HepG2 (cell line): ENCODE results near the gene CDH13. TPM values are rescaled to one million over a fixed set of nuclear protein-coding genes. Genes with fewer than 3 reads are reported as not detected.

Experiments used
- CENPX ChIP-seq: sonication (generic); formaldehyde crosslinking; IDR thresholded peaks from 2 replicates; pipeline ENCODE4 v1.9.0; 2021; ENCODE audit warnings: mild to moderate bottlenecking, missing genetic modification reagents, moderate library complexity
- EP300 ChIP-seq, 3 experiments: sonication (generic) in 1 of 3; formaldehyde crosslinking in 1 of 3; IDR thresholded peaks; 2 replicates each; pipeline versions ENCODE4 v1.5.1 to v1.6.1; 2011 to 2020; ENCODE audit warnings: low read depth in 2 of 3, low read length in 2 of 3, borderline replicate concordance in 1 of 3, improper control_type of control experiment in 1 of 3, mild to moderate bottlenecking in 1 of 3, missing genetic modification reagents in 1 of 3, moderate library complexity in 1 of 3
- GPBP1L1 ChIP-seq: sonication (generic); formaldehyde crosslinking; IDR thresholded peaks from 2 replicates; pipeline ENCODE4 v1.5.0; 2020; ENCODE audit warnings: mild to moderate bottlenecking, missing genetic modification reagents
- KAT8 ChIP-seq: IDR thresholded peaks from 2 replicates; pipeline ENCODE4 v1.6.1; 2016; ENCODE audit warnings: missing genetic modification reagents, missing compliant biosample characterization
- PHF5A ChIP-seq: IDR thresholded peaks from one replicate; pipeline ENCODE4 v1.6.1; 2018; ENCODE audit warnings: low read depth, missing genetic modification reagents; ENCODE audit not compliant: unreplicated experiment
- SOX13 ChIP-seq, 3 experiments: fragments of 450-650 bp in 1 of 3; sonication (generic) in 1 of 3; formaldehyde crosslinking in 1 of 3; IDR thresholded peaks in 2 of 3; conservative IDR thresholded peaks in 1 of 3; 2 replicates each; pipeline versions ENCODE4 v1.5.0 to v1.6.1; 2016 to 2020; ENCODE audit warnings: antibody characterized with exemption in 1 of 3, mild to moderate bottlenecking in 1 of 3, missing compliant biosample characterization in 1 of 3, missing genetic modification reagents in 1 of 3, moderate library complexity in 1 of 3
- SP5 ChIP-seq: IDR thresholded peaks from 2 replicates; pipeline ENCODE4 v1.6.1; 2016; ENCODE audit warnings: low read depth, borderline replicate concordance
- STAT5B ChIP-seq: sonication (generic); formaldehyde crosslinking; IDR thresholded peaks from 2 replicates; pipeline ENCODE4 v1.4.0; 2020; ENCODE audit warnings: missing genetic modification reagents
- TBP ChIP-seq: sonication (generic); formaldehyde crosslinking; IDR thresholded peaks from 2 replicates; pipeline ENCODE4 v1.5.0; 2020; ENCODE audit warnings: missing genetic modification reagents
- ZFYVE20 ChIP-seq: sonication (generic); formaldehyde crosslinking; IDR thresholded peaks from 2 replicates; pipeline ENCODE4 v1.8.0; 2023; ENCODE audit warnings: low read depth, mild to moderate bottlenecking, moderate library complexity, missing genetic modification reagents, borderline replicate concordance
- ZNF207 ChIP-seq: fragments of 450-650 bp; IDR thresholded peaks from 2 replicates; pipeline ENCODE4 v1.6.1; 2016; ENCODE audit warnings: antibody characterized with exemption, borderline replicate concordance
- ZNF263 ChIP-seq: sonication (generic); formaldehyde crosslinking; IDR thresholded peaks from 2 replicates; pipeline ENCODE4 v1.4.0; 2020; ENCODE audit warnings: missing genetic modification reagents
- ZNF619 ChIP-seq: sonication (generic); formaldehyde crosslinking; IDR thresholded peaks from 2 replicates; pipeline ENCODE4 v1.4.0; 2020; ENCODE audit warnings: mild to moderate bottlenecking, missing genetic modification reagents
- ZSCAN20 ChIP-seq: sonication (generic); formaldehyde crosslinking; IDR thresholded peaks from 2 replicates; pipeline ENCODE4 v1.4.0; 2020; ENCODE audit warnings: missing genetic modification reagents, mild to moderate bottlenecking, borderline replicate concordance
- polyA plus RNA-seq, 8 experiments: library from polyadenylated mRNA; depleted of rRNA in 3 of 8; stranded (reverse) in 7 of 8; unstranded in 1 of 8; fragments of >200 nt; fragmentation: Illumina TruSeq in 4 of 8; extraction: Trizol in 4 of 8; gene quantifications; 2 replicates each; pipeline versions ENCODE4 v1.2.1 to v1.2.3, GENCODE V29; 2011 to 2016; ENCODE audit warnings: low read depth in 4 of 8, missing spikeins in 1 of 8, mixed read lengths in 1 of 8; ENCODE audit not compliant: insufficient read depth in 1 of 8
- total RNA-seq, 5 experiments: library from RNA; depleted of rRNA; stranded (reverse); fragments of >200 nt; fragmentation: Illumina TruSeq; extraction: Trizol; gene quantifications; 2 replicates each; pipeline ENCODE4 v1.2.3, GENCODE V29; 2016; ENCODE audit warnings: low read depth in 1 of 5

The CDH13 gene
- total and polyA plus RNA-seq, 2 of the 13 experiments (the other 11 are each of a cell fraction or from before 2014, with no cell fraction given), result not detected

DNA sequence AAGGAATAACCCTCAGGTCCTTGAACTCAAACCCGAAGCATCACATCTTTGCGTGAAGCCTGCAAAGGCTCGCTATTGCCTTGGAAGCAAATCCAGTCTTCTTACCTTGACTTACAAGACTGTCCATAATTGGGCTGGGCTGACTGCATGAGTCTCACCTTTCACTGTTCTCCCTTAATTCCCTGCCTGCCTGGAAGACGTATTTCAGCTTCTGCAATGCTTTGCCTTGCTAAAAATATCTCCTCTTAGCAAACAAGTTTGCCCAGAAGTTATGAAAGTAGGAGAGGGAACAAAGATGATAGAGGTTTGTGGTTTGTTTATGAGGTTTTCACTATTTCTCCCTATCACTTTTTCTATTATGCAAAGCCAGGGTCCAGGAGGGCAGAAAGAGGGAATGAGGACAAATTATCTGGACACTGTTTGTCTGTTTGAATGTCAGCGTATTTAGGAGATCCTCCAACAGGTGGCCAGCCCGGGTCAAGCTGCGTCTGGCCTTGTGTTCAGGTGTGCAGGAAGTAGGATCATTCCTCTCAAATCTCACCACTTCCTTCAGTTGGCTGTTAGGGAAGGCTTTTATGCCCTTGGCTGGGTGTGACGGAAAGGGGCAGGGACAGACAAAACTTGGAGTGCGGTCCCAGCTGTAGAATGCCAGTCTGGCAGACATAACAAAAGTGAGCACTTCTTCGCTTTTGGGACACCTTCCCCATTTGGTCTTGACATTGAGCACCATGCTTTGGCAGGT is 488.9 kb downstream of the CDH13 start (continued):
- no peak for TF ChIP-seq SOX13 (IDR thresholded peaks at IDR 0.05)
- TF ChIP-seq SOX13 (CRISPR knock-in tag; conservative IDR thresholded peaks at IDR 0.05 in 1 of 2, IDR thresholded peaks at IDR 0.05 in 1 of 2), result no peak
- TF ChIP-seq CENPX (CRISPR knock-in tag), result no peak
- TF ChIP-seq ZNF207, result no peak
- no peak for TF ChIP-seq EP300 (IDR thresholded peaks at IDR 0.05; ENCODE audit: low read depth in 2 of 2, low read length in 2 of 2)
- TF ChIP-seq EP300 (CRISPR knock-in tag; IDR thresholded peaks at IDR 0.05; ENCODE audit: borderline replicate concordance), result no peak
- TF ChIP-seq STAT5B (CRISPR knock-in tag), result no peak
- TF ChIP-seq KAT8 (CRISPR knock-in tag), result no peak
- no peak for TF ChIP-seq TBP (CRISPR knock-in tag)
- no peak for TF ChIP-seq ZNF619 (CRISPR knock-in tag)
- TF ChIP-seq ZNF263, result no peak
- TF ChIP-seq GPBP1L1, result no peak
- no peak for TF ChIP-seq PHF5A (CRISPR knock-in tag)
- no peak for TF ChIP-seq SP5
- no peak for TF ChIP-seq ZFYVE20 (CRISPR knock-in tag)
- TF ChIP-seq ZSCAN20 (CRISPR knock-in tag), result no peak
